GM19452 (cell line): ENCODE measurements around the gene CNBP.
A peak's percentile ranks its signal among the peaks of the same experiment; 100 is the strongest.
"Not testable (repeated sequence)": the region's sequence is repeated elsewhere in the genome, so short reads cannot be mapped to it uniquely, and the experiment has no call there.

Source experiments
- ATAC-seq: cut with Tn5 transposase; IDR thresholded peaks from one replicate; pipeline ENCODE4 v1.9.1; 2021; ENCODE audit not compliant: unreplicated experiment

Gene CNBP

GRCh38 chr3:129185783-129186182 lies 2.1 kb upstream of the CNBP start:
- ATAC-seq: no peak

- ATAC-seq: not testable (repeated sequence)
Measured at GRCh38 chr3:129184784-129185542, 1.3 kb upstream of the CNBP start.

GRCh38 chr3:129184396-129184657 lies 631 bp upstream of the CNBP start:
- ATAC-seq: no peak

GRCh38 chr3:129182390-129183185 lies 1.1 kb downstream of the CNBP start:
- ATAC-seq: no peak

GRCh38 chr3:129181819-129182218 lies 1.9 kb downstream of the CNBP start:
- no peak for ATAC-seq

GRCh38 chr3:129180461-129180860 lies 3.2 kb downstream of the CNBP start:
- ATAC-seq: no peak

- no peak for ATAC-seq
Measured at GRCh38 chr3:129176051-129176450, 7.6 kb downstream of the CNBP start.

- no peak for ATAC-seq
Measured at GRCh38 chr3:129173725-129174124, 10.0 kb downstream of the CNBP start.

- no peak for ATAC-seq
Measured at GRCh38 chr3:129173206-129173605, 10.5 kb downstream of the CNBP start.

- ATAC-seq: no peak
Measured at GRCh38 chr3:129166579-129167332, 16.9 kb downstream of the CNBP start.

GRCh38 chr3:129165594-129165993 lies 18.1 kb downstream of the CNBP start:
- not testable (repeated sequence) for ATAC-seq

- no peak for ATAC-seq
Measured at GRCh38 chr3:129164500-129164899, 19.2 kb downstream of the CNBP start.

GRCh38 chr3:129162729-129163579 lies 20.7 kb downstream of the CNBP start:
- no peak for ATAC-seq

GRCh38 chr3:129161860-129162271 lies 21.8 kb downstream of the CNBP start:
- peak; percentile 8 for ATAC-seq

- ATAC-seq: peak; percentile 80
Measured at GRCh38 chr3:129160891-129161859, 22.5 kb downstream of the CNBP start, which contains the start of gene ISY1. Gene ISY1 (minus strand): TSS chr3:129161063. CDS start chr3:129160975, 88 bp downstream.

GRCh38 chr3:129144786-129145185 lies 38.9 kb downstream of the CNBP start:
- no peak for ATAC-seq

- ATAC-seq: not testable (repeated sequence)
Measured at GRCh38 chr3:129141011-129141410, 42.7 kb downstream of the CNBP start.

- ATAC-seq: no peak
Measured at GRCh38 chr3:129139911-129140310, 43.8 kb downstream of the CNBP start.

- ATAC-seq: not testable (repeated sequence)
Measured at GRCh38 chr3:129136275-129136674, 47.4 kb downstream of the CNBP start.
